Spleen (tissue), 11 donors: ENCODE results near the gene ATP5F1D. TPM values are rescaled to one million over a fixed set of nuclear protein-coding genes. Genes with fewer than 3 reads are reported as not detected.

Experiments
- DNase-seq: peaks from one replicate; pipeline ENCODE4 v3.0.0-alpha.2; 2020
- H3K27ac ChIP-seq, 8 donors: fragments of 200-600 bp; sonication (generic) in 7 of 8; 1 replicate in 4 of 8; 2 replicates in 4 of 8; pipeline versions ENCODE4 v1.5.0 to v1.8.0; 2016 to 2021; ENCODE audit warnings: inconsistent platforms in 4 of 8, mild to moderate bottlenecking in 4 of 8, moderate library complexity in 1 of 8
- H3K27me3 ChIP-seq, 7 donors: fragments of 200-600 bp; sonication (generic) in 6 of 7; replicated peaks in 1 of 7; 1 replicate in 4 of 7; 2 replicates in 3 of 7; pipeline versions ENCODE4 v1.5.0 to v1.8.0; 2016 to 2021; ENCODE audit warnings: inconsistent platforms in 3 of 7, mild to moderate bottlenecking in 1 of 7
- H3K36me3 ChIP-seq, 6 donors: fragments of 200-600 bp; sonication (generic) in 5 of 6; 1 replicate in 4 of 6; 2 replicates in 2 of 6; pipeline versions ENCODE4 v1.5.0 to v1.8.0; 2016 to 2021; ENCODE audit warnings: inconsistent platforms in 2 of 6
- H3K4me1 ChIP-seq, 6 donors: fragments of 200-600 bp; sonication (generic) in 5 of 6; 1 replicate in 3 of 6; 2 replicates in 3 of 6; pipeline versions ENCODE4 v1.5.0 to v1.8.0; 2016 to 2021; ENCODE audit warnings: inconsistent platforms in 3 of 6
- H3K4me3 ChIP-seq, 8 donors: fragments of 200-600 bp; sonication (generic) in 7 of 8; 1 replicate in 4 of 8; 2 replicates in 4 of 8; pipeline versions ENCODE4 v1.5.0 to v1.8.0; 2016 to 2021; ENCODE audit warnings: inconsistent platforms in 4 of 8, mild to moderate bottlenecking in 4 of 8, moderate library complexity in 2 of 8
- H3K9me3 ChIP-seq, 8 donors: fragments of 200-600 bp; sonication (generic) in 7 of 8; 1 replicate in 4 of 8; 2 replicates in 4 of 8; pipeline versions ENCODE4 v1.5.0 to v1.8.0; 2016 to 2021; ENCODE audit warnings: inconsistent platforms in 4 of 8
- CTCF ChIP-seq, 11 experiments: fragments of 200-600 bp in 7 of 11; fragments of 450-650 bp in 4 of 11; sonication (generic) in 4 of 11; IDR thresholded peaks in 8 of 11; conservative IDR thresholded peaks in 3 of 11; 1 replicate in 7 of 11; 2 replicates in 4 of 11; pipeline versions ENCODE4 v1.4.0 to v1.8.0; 2016 to 2021; ENCODE audit warnings: antibody characterized with exemption in 11 of 11, inconsistent platforms in 4 of 11, mild to moderate bottlenecking in 1 of 11
- POLR2A ChIP-seq, 3 donors: fragments of 450-650 bp; IDR thresholded peaks; one replicate each; pipeline ENCODE4 v1.5.1; 2017; ENCODE audit warnings: antibody characterized with exemption in 3 of 3, mild to moderate bottlenecking in 1 of 3
- POLR2AphosphoS5 ChIP-seq, 3 donors: sonication (generic); formaldehyde crosslinking; IDR thresholded peaks; one replicate each; pipeline ENCODE4 v1.5.1; 2017; ENCODE audit warnings: antibody characterized with exemption in 3 of 3
- WGBS, 5 donors: extraction: QIAGEN DNeasy Blood & Tissue Kit in 3 of 5; methylation state at CpG; one replicate each; pipeline versions ENCODE4 v1.1.5 to v1.1.7; 2013 to 2018; 5-methylcytosine and 5-hydroxymethylcytosine counted together
- intact Hi-C: fragments of 100-400 bp; cut with DNase I; formaldehyde crosslinking; loops from one replicate; pipeline ENCODE4 v1.15.0; 2023; ENCODE audit warnings: low total_unique reads
- polyA plus RNA-seq, 3 donors: library from polyadenylated mRNA; stranded (reverse); fragments of 200-250 nt; gene quantifications; one replicate each; pipeline ENCODE4 v1.2.1, GENCODE V29; 2013
- total RNA-seq, 7 donors: library from RNA; depleted of rRNA in 3 of 7; stranded (reverse); fragments of >200 nt in 3 of 7; fragmentation: NEBNext Ultra II Directional in 4 of 7; extraction: Animal tissue kit (Norgen Biotek cat#: 25700) in 4 of 7; gene quantifications; one replicate each; pipeline versions ENCODE4 v1.1.0 to v1.2.1, GENCODE V29; 2016 to 2021
- donor health status: healthy with polysubstance abuse.
- donor health status: DM: no; HTN: no; CAD: no; lungs with moderate emphysema.
- donor health status: DM: no; HTN: no; CAD: no.
- donor health status: Bipolar disorder and iron deficiency.
- donor health status: healthy.
- donor health status: DM: no; HTN: no; CAD: no.
- donor health status: DM: yes; HTN: yes; CAD: no.

The ATP5F1D gene
- total and polyA plus RNA-seq, 10 donors = 49.1 to 166 (median 121) TPM

- intact Hi-C loops = no loop called here
- DNase-seq = no peak
- H3K9me3 ChIP-seq = no peaks in the 10 kb centered on the region
- 89 to 96% (median 92%) methylated on average over 20 to 61 of the region's 61 CpGs for WGBS, 5 donors
- no peaks in the 10 kb centered on the region for H3K27me3 ChIP-seq
- peak in 1 of 3 donors; percentile 55 for TF ChIP-seq POLR2AphosphoS5 (IDR thresholded peaks at IDR 0.05)
- no peak for TF ChIP-seq POLR2A (IDR thresholded peaks at IDR 0.05)
- no peak overlapping the region for H3K4me3 ChIP-seq
- peaks cover 15 to 27% (median 20%) of the 10 kb centered on the region in 6 donors for H3K4me1 ChIP-seq
- no peak overlapping the region for H3K27ac ChIP-seq
- H3K36me3 ChIP-seq = peaks cover 0 to 36% (median 31%) of the 10 kb centered on the region in 6 donors
Observed at GRCh38 chr19:1229924-1230782, 11.4 kb upstream of the ATP5F1D start.

GRCh38 chr19:1230783-1231489 is 10.6 kb upstream of the ATP5F1D start:
- 85 to 89% (median 86%) methylated on average over 24 to 38 of the region's 38 CpGs for WGBS, 5 donors
- Histone ChIP-seq H3K4me3 (no peak overlapping the region), H3K36me3 (peaks cover 0 to 28% (median 24%) of the 10 kb centered on the region in 6 donors), H3K27ac (no peak overlapping the region), H3K4me1 (peaks cover 15 to 27% (median 20%) of the 10 kb centered on the region in 6 donors), H3K9me3 (no peaks in the 10 kb centered on the region), H3K27me3 (peaks cover 0 to 7% (median 0%) of the 10 kb centered on the region in 7 donors)
- TF ChIP-seq POLR2A (IDR thresholded peaks at IDR 0.05) (no peak), CTCF (IDR thresholded peaks at IDR 0.05 in 8 of 11, conservative IDR thresholded peaks at IDR 0.05 in 3 of 11) (no peak), POLR2AphosphoS5 (IDR thresholded peaks at IDR 0.05) (peak in 1 of 3 donors; percentile 30)
- no peak for DNase-seq
- intact Hi-C loops = no loop called here

- peak overlapping the region in 5 of 8 donors; percentile 15 to 58 (median 46) for H3K27ac ChIP-seq
- no peak for DNase-seq
- WGBS, 5 donors = 73 to 86% (median 76%) methylated on average over 10 to 15 of the region's 15 CpGs
Observed at GRCh38 chr19:1231729-1232637, 9.6 kb upstream of the ATP5F1D start.

More at GRCh38 chr19:1231729-1232637, 9.6 kb upstream of the ATP5F1D start:
- TF ChIP-seq POLR2AphosphoS5 (IDR thresholded peaks at IDR 0.05) (no peak), CTCF (IDR thresholded peaks at IDR 0.05 in 8 of 11, conservative IDR thresholded peaks at IDR 0.05 in 3 of 11) (no peak), POLR2A (IDR thresholded peaks at IDR 0.05) (no peak)
- Histone ChIP-seq H3K4me3 (no peak overlapping the region), H3K4me1 (peaks cover 17 to 36% (median 22%) of the 10 kb centered on the region in 6 donors), H3K36me3 (peaks cover 0 to 18% (median 13%) of the 10 kb centered on the region in 6 donors), H3K9me3 (no peaks in the 10 kb centered on the region), H3K27me3 (peaks cover 0 to 18% (median 7%) of the 10 kb centered on the region in 7 donors)
- intact Hi-C loops = no loop called here
